ENCODE measurements around the gene MAD1L1. TPM values are rescaled to one million over a fixed set of nuclear protein-coding genes. Genes with fewer than 3 reads are reported as not detected.

The MAD1L1 gene
- total RNA-seq, 1 donor from 2014 or later = 57.6 TPM

DNA sequence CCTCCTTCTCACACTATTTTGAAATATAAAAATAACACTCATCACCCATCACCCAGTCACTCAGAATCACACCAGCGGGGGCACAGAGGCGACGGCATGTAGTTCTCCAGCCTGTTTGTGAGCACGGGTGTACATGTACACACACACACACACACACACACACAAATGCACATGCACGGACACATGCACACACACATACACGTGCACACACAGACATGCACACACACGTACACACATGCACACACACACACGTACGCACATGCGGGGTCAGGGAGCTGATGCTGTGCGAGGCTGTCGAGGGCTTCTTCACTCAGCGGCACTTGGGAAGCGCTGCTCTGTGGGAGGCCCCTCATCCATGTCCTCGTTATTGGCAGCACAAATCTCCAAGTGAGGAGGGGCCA is 383.8 kb downstream of the MAD1L1 start:
- Mint-ChIP-seq H3K27ac (ENCODE audit: unreplicated experiment) (peak overlapping the region; percentile 33), H3K4me1 (ENCODE audit: low read depth, unreplicated experiment) (peaks cover 18% of the 10 kb centered on the region)
- TF ChIP-seq CTCF (IDR thresholded peaks at IDR 0.05; ENCODE audit: partially characterized antibody, unreplicated experiment) = no peak

DNA sequence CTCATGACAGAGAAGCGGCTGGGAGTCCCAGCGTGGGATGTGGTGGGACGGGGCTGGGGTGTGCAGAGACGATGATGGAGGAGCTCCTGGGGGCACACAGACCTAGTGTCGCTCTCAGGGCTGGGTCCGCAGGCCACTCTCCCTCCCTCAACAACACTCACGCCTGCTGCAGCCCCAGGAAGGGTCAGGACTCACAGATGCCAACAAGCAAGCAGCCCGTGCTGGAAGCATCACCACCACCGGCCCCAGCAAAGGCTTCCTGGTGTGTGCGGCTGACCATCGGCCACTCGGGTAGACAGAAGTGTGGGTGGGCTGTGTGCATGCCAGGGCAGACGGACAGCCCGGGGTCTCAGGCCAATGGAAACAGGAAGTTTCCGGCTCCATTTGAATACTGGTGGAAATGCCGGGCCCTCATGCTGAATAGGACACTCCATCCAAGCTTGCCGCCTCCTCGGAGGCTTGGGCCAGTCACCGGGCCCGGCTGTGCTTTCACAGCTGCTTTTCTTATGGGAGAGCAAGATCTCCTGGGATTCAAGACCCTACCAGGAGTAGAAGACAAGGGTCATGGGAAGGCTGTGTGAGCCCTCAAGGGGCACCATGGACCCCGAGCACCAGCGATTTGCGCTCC is 384.6 kb downstream of the MAD1L1 start:
- no peak for TF ChIP-seq CTCF (IDR thresholded peaks at IDR 0.05; ENCODE audit: partially characterized antibody, unreplicated experiment)
- Mint-ChIP-seq H3K27me3 (ENCODE audit: unreplicated experiment) (peaks cover 7% of the 10 kb centered on the region), H3K4me3 (ENCODE audit: unreplicated experiment) (no peak overlapping the region), H3K4me1 (ENCODE audit: low read depth, unreplicated experiment) (peaks cover 25% of the 10 kb centered on the region), H3K36me3 (ENCODE audit: unreplicated experiment) (no peaks in the 10 kb centered on the region), H3K27ac (ENCODE audit: unreplicated experiment) (no peak overlapping the region), H3K9me3 (ENCODE audit: unreplicated experiment) (peaks cover 11% of the 10 kb centered on the region)
- peak; percentile 11 for DNase-seq

More for the DNA sequence above, 383.8 kb downstream of the MAD1L1 start:
- H3K9me3 Mint-ChIP-seq (ENCODE audit: unreplicated experiment) = peaks cover 6% of the 10 kb centered on the region
- peak; percentile 15 for DNase-seq
- no peak overlapping the region for H3K4me3 Mint-ChIP-seq (ENCODE audit: unreplicated experiment)
- peaks cover 6% of the 10 kb centered on the region for H3K27me3 Mint-ChIP-seq (ENCODE audit: unreplicated experiment)
- no peaks in the 10 kb centered on the region for H3K36me3 Mint-ChIP-seq (ENCODE audit: unreplicated experiment)

DNA sequence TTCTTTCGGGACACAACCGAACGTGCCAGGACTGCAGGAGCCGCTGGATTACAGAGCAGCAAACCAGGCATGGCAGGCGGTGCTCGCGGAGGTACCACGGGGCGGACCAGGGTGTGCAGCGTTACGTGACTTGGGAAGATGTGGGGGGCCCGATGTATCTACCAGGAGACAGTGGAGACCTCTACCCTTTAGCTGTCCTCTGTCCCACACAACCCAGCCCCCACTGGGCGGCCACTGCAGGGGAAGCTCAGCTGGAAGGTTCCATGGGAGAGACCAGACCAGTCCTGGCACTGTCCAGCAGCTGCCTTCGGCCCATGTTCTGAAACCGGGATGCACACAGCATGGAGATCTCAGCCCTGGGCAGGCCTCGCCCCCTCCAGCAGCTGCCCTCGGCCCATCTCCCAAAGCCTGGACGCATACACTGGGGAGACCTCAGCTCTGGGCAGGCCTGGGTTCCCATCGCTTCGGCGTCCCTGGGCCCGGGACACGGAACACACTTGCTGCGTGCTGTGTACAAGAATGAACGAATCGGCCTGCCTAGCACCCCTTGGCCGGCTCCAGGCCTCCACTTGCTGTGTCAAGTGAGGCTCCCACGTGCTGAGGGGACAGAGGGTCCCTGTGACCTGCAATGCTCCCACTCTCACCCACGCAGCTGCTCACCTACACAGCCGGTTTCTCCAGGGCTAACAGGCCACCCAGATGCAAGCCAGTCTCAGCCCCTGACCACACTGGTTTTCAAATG is 385.3 kb downstream of the MAD1L1 start:
- Mint-ChIP-seq H3K9me3 (ENCODE audit: unreplicated experiment) (peaks cover 11% of the 10 kb centered on the region), H3K27me3 (ENCODE audit: unreplicated experiment) (peaks cover 9% of the 10 kb centered on the region), H3K4me3 (ENCODE audit: unreplicated experiment) (no peak overlapping the region), H3K36me3 (ENCODE audit: unreplicated experiment) (no peaks in the 10 kb centered on the region), H3K4me1 (ENCODE audit: low read depth, unreplicated experiment) (peaks cover 26% of the 10 kb centered on the region), H3K27ac (ENCODE audit: unreplicated experiment) (no peak overlapping the region)
- TF ChIP-seq CTCF (IDR thresholded peaks at IDR 0.05; ENCODE audit: partially characterized antibody, unreplicated experiment) = no peak
- peak; percentile 14 for DNase-seq

DNA sequence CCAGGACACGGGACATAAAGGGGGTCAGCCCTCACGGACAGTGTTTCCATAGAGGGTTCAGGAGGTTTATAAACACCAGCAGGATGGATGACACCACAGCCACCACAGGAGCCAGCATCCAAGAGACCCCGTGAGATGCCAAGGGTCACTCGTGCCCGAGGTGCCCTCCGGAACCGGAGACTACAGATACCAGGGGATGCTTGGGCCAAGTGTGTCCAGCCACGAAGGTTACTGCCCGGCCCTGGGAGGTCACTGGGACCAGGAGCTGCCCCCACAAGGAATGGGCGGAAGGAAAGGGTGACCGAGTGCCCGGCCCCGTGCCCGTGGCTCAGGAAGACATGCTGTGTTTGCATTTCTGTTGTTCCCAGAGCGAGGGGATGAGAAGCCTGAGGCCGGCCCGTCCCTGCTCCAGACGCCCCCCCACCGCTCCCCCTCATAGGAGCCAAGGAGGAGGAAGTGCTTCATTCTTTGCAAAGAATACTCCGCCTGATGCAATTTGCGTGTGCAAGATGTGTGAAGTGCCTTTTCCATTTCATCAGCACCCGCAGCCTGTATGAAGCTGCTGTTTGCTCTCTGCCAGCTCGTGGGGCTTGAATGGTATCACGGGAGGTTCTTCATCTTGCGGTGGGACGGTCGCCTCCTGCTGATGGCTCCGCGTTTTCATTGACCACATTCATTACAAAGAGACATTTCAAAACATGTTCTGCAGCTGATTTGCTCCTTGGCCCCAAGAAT is 386.2 kb downstream of the MAD1L1 start:
- Mint-ChIP-seq H3K4me1 (ENCODE audit: low read depth, unreplicated experiment) (peaks cover 28% of the 10 kb centered on the region), H3K36me3 (ENCODE audit: unreplicated experiment) (no peaks in the 10 kb centered on the region), H3K27me3 (ENCODE audit: unreplicated experiment) (peaks cover 9% of the 10 kb centered on the region), H3K9me3 (ENCODE audit: unreplicated experiment) (peaks cover 11% of the 10 kb centered on the region), H3K4me3 (ENCODE audit: unreplicated experiment) (no peak overlapping the region), H3K27ac (ENCODE audit: unreplicated experiment) (no peak overlapping the region)
- DNase-seq = peak; percentile 7
- TF ChIP-seq CTCF (IDR thresholded peaks at IDR 0.05; ENCODE audit: partially characterized antibody, unreplicated experiment) = no peak
